Stimulated activated CD8-positive, alpha-beta memory T cell treated with anti-CD3 and anti-CD28 coated beads, Interleukin-12 subunit alpha, Interleukin-12 subunit beta, amount 100 ng/mL, for 1 hour (primary cell): Measurements from ENCODE around the gene MATK.
"Not testable (repeated sequence)": the region's sequence is repeated elsewhere in the genome, so short reads cannot be mapped to it uniquely, and the experiment has no call there.

ENCODE experiments used
- DNase-seq: peaks from one replicate; pipeline ENCODE4 v3.0.0-alpha.2; 2020; ENCODE audit warnings: low read depth

Gene MATK

DNA sequence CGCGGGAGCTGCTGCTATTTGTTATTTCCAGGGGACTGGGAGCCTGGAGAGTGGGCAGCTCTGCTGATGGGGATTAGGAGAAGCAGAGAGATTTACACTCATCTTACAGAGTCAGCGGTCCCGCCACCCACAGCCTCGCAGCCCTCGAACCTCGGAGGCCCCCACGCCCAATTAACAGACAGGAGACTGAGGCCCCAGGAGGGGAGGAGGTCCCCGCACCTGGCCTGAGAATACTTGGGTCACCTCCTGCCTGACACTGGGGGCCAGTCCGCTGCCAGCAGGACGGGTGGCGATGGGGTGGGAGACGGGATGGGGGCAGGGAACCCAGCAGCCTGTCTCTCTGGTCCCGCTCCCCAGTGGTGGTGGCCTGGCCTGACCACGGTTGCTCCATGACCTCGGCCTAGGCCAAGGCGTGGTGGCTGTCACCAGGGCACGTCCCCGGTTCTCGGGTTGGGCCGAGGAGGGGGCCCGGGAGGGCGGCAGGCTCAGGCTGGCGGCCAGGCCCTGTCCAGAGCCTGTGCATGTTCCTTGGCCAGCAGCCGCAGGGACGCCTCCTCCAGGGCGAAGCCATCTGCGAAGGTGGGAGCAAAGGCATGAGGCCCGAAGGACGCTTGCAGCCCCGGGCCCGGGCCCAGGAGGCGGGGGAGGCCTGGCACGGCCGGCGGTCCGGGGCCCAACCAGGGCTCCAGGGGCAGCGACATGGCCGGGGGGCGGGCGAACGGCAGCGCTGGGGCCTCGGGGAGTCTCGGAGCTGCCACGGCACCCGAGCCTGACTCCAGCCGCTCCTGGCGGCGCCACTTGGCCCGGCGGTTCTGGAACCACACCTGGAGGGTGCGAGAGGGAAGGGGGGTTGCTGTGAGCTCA lies 15.8 kb downstream of the MATK start:
- DNase-seq, result no peak

DNA sequence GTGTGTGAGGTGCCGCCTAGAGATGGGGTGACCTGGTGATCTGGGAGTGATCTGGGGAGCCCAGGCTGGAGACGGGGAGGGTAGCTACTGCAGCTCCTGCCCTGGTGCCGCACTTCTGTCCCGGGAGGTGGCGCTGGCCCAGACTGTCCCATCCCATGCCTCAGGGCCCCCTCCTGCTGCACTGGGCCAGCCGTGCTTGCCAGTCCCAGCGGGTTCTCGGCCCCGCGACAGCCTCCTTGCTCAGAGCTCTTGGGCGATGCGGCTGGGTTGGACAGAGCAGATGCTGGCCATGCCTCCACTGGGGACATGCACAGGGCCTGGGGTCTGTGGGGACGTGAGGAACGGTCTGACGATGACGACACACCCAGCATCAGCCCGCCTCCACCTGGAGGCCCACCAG lies 16.7 kb downstream of the MATK start:
- DNase-seq, result no peak

GRCh38 chr19:3768748-3769099 lies 17.5 kb downstream of the MATK start:
- DNase-seq, result no peak

- no peak for DNase-seq
These were observed 18.0 kb downstream of the MATK start for GRCh38 chr19:3768015-3768747.

- no peak for DNase-seq
These were observed 19.1 kb downstream of the MATK start for GRCh38 chr19:3767050-3767449.

- DNase-seq, result no peak
These were observed 19.7 kb downstream of the MATK start for GRCh38 chr19:3766520-3766919.

- DNase-seq, result not testable (repeated sequence)
These were observed 20.4 kb downstream of the MATK start for GRCh38 chr19:3765757-3766156.

- DNase-seq, result no peak
These were observed 21.1 kb downstream of the MATK start for GRCh38 chr19:3765121-3765520.

GRCh38 chr19:3762501-3763459 lies 23.4 kb downstream of the MATK start, which contains the start of gene MRPL54:
Gene MRPL54, plus strand, starts transcription at chr19:3762682. Its CDS starts 19 bp downstream, at chr19:3762701.
- peak; percentile 100 for DNase-seq

DNA sequence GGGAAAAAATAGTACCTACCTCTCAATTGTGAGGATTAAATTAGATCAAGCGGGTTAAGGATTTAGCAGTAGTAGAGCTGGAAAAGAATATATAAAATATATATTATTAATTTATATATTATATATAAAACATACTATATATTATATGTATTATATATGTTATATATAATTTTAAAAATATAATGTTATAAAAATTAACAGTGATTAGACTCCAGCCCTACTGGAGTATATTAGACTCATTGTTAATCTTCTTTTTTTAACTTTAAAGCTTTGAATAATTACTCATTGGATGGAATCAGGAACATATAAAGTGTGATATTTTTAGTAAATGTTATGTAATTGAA lies 24.1 kb downstream of the MATK start:
- DNase-seq, result no peak

DNA sequence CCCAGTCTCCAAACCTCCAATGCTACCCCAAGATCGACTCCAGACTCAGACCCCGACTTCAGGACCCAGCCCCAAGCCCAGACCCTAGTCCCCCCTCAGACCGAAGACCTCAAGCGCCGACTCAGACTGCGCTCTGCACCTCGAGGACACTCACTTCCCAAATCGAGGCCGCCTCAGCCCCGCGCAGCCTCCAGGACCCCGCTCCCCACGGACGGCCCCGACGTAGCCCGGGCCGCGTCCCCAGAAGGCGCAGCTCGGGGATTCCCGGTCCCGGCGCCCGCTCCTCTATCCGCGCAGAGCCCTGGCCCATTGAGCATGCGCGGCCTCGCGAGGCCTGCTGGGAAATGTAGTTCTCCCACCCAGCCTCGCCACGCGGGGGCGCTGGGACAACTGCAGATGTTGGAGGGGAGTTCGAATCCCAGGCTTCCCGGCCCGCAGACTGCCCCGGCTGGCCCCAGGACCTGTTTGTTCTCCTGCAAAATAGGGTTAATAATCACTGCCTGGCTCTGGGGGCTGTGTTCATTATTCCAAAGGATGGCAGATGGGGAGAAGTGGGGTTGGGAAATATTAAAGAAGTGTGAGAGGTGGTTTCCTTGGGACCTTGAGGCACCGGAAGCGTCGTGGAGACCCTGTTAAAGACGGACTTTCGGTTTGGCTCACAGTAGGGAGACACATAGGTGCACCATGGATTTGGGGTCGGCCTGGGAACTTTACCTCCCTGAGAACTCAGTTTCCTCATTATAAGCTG lies 24.6 kb downstream of the MATK start, which contains the start of gene APBA3:
Gene APBA3, minus strand, starts transcription at position 311 of the 748 bp plus-strand sequence. CDS start 1,428 bp downstream, outside the sequence.
- DNase-seq, result peak; percentile 92

DNA sequence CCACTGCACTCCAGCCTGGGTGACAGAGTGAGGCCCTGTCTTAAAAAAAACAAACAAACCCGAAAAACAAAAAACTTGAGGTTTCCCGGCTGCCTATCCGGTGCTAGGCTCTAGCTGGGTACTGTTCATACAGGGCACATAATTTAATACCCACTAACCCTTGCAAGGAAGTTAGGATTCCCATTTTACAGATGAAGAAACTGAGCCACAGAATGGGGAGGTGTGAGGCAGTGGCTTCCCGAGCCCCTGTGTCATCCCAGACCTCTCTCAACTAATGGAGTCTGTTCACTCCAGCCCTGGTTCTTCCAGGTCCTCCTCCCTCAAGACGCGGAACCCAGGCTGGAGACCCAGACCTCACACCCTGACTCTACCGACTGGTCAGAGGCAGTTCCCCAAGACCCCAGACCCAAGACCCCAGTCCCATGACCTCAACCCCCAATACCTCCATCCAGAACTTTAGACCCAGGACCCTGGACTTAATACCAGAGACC lies 25.3 kb downstream of the MATK start:
- DNase-seq, result no peak

GRCh38 chr19:3759482-3760254 lies 26.5 kb downstream of the MATK start:
- DNase-seq, result no peak

DNA sequence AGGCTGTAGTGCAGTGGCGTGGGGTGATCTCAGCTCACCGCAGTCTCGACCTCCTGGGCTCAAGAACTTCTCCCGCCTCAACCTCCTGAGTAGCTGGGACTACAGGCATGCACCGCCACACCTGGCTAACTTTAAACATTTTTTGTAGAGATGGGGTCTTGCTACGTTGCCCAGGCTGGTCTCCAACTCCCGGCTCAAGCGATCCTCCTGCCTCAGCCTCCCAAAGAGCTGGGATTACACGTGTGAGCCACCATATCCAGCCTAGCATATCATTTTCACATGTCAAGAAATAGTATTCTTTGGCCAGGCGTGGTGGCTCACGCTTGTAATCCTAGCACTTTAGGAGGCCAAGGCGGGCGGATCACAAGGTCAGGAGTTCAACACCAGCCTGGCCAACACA lies 27.9 kb downstream of the MATK start:
- not testable (repeated sequence) for DNase-seq

DNA sequence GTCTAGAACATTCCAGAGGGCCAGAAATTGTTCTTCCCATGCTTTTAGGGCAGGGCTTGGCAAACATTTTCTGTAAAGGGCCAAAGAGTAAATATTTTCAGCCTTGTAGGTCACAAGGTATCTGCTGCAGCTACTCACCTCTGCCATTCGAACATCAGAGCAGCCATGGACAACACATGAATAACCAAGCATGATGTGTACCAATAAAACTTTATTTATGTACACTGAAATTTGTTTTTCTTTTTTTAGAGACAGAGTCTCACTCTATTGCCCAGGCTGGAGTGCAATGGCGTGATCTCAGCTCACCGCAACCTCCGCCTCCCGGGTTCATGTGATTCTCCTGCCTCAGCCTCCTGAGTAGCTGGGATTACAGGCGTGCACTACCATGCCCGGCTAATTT lies 28.5 kb downstream of the MATK start:
- not testable (repeated sequence) for DNase-seq

- DNase-seq, result no peak
These were observed 32.4 kb downstream of the MATK start for GRCh38 chr19:3753631-3754410.

GRCh38 chr19:3752492-3752891 lies 33.7 kb downstream of the MATK start:
- DNase-seq, result no peak

DNA sequence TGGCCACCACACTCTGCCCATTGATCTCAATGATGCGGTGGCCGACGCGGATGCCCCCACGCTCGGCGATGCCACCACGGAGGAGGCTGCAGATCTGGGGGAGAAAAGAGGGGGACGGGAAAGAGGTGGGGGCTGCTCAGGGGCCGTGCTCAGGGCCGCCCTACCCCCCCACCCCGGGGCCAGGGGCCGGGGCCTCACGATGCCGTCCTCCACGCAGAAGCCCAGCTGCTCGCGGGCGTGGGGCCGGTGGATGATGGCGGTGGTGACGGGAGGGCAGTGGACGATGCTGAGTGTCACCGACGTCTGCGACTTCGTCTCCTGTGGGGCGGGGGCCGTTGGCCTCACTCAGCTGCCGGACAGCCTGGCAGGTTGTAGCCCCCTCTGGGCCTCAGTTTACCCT lies 34.9 kb downstream of the MATK start:
- no peak for DNase-seq

GRCh38 chr19:3750211-3750610 lies 36.0 kb downstream of the MATK start:
- DNase-seq, result no peak

GRCh38 chr19:3748965-3749364 lies 37.2 kb downstream of the MATK start:
- no peak for DNase-seq
